Lung (tissue), 12 donors: Measurements from ENCODE around the gene DMRT1. TPM values are rescaled to one million over a fixed set of nuclear protein-coding genes. Genes with fewer than 3 reads are reported as not detected.
A peak's percentile ranks its signal among the peaks of the same experiment; 100 is the strongest.

Experiments used
- ATAC-seq: fragments of 200-7000 bp; cut with Tn5 transposase; one replicate; pipeline ENCODE4 v1.9.1; 2020; ENCODE audit warnings: moderate number of reproducible peaks; ENCODE audit not compliant: insufficient read depth, low FRiP score
- DNase-seq, 3 donors: peaks; one replicate each; pipeline ENCODE4 v3.0.0-alpha.2; 2013 to 2017
- H3K27ac ChIP-seq, 2 donors: one replicate each; pipeline ENCODE4 v1.5.1; 2013; ENCODE audit warnings: mild to moderate bottlenecking in 2 of 2, moderate library complexity in 2 of 2, control low read depth in 1 of 2, inconsistent platforms in 1 of 2, low read depth in 1 of 2, low read length in 1 of 2
- H3K27me3 ChIP-seq, 3 donors: one replicate each; pipeline ENCODE4 v1.5.1; 2013; ENCODE audit warnings: low read length in 2 of 3; ENCODE audit not compliant: control insufficient read depth in 3 of 3, insufficient read depth in 3 of 3
- H3K36me3 ChIP-seq, 4 donors: one replicate each; pipeline ENCODE4 v1.5.1; 2013; ENCODE audit warnings: low read length in 4 of 4, mild to moderate bottlenecking in 1 of 4, moderate library complexity in 1 of 4; ENCODE audit not compliant: control insufficient read depth in 4 of 4, insufficient read depth in 4 of 4
- H3K4me1 ChIP-seq, 5 donors: one replicate each; pipeline ENCODE4 v1.5.1; 2013; ENCODE audit warnings: low read length in 5 of 5, mild to moderate bottlenecking in 2 of 5, moderate library complexity in 1 of 5; ENCODE audit not compliant: control insufficient read depth in 5 of 5, insufficient read depth in 5 of 5
- H3K4me3 ChIP-seq: one replicate; pipeline ENCODE4 v1.5.1; 2013; ENCODE audit warnings: mild to moderate bottlenecking, control low read depth, moderate library complexity
- H3K9ac ChIP-seq, 2 donors: one replicate each; pipeline ENCODE4 v1.5.1; 2013; ENCODE audit warnings: low read length in 2 of 2, control low read depth in 1 of 2; ENCODE audit not compliant: insufficient read depth in 1 of 2
- H3K9me3 ChIP-seq, 4 donors: one replicate each; pipeline ENCODE4 v1.5.1; 2013; ENCODE audit warnings: low read length in 3 of 4, mild to moderate bottlenecking in 1 of 4, moderate library complexity in 1 of 4; ENCODE audit not compliant: control insufficient read depth in 4 of 4, insufficient read depth in 3 of 4
- CTCF ChIP-seq: IDR thresholded peaks from 2 replicates; pipeline ENCODE4 v1.5.1; 2012; ENCODE audit warnings: mild to moderate bottlenecking; ENCODE audit errors: control extremely low read depth, extremely low read depth
- WGBS, 2 donors: extraction: QIAGEN DNeasy Blood & Tissue Kit; methylation state at CpG; one replicate each; pipeline ENCODE4 v1.1.7; 2013; 5-methylcytosine and 5-hydroxymethylcytosine counted together
- polyA plus RNA-seq, 2 donors: library from polyadenylated mRNA; stranded (reverse); fragments of 200-250 nt; gene quantifications; one replicate each; pipeline ENCODE4 v1.2.1, GENCODE V29; 2013
- total RNA-seq, 2 donors: library from RNA; depleted of rRNA in 1 of 2; stranded (reverse); fragments of >200 nt in 1 of 2; gene quantifications; one replicate each; pipeline ENCODE4 v1.2.1, GENCODE V29; 2014 to 2021
- donor health status: control.
- donor health status: control.
- donor health status: Bipolar disorder and iron deficiency.
- donor health status: healthy.
- donor health status: DM: yes; HTN: yes; CAD: no.

DMRT1 gene
- total and polyA plus RNA-seq, 4 donors, result not detected

- Histone ChIP-seq H3K4me3 (no peak overlapping the region), H3K36me3 (no peaks in the 10 kb centered on the region), H3K9me3 (no peaks in the 10 kb centered on the region), H3K9ac (no peak overlapping the region), H3K4me1 (no peaks in the 10 kb centered on the region), H3K27me3 (peaks cover 0 to 49% (median 20%) of the 10 kb centered on the region in 3 donors), H3K27ac (no peak overlapping the region)
- TF ChIP-seq CTCF, result no peak
- DNase-seq, result no peak
- no peak for ATAC-seq
- WGBS, 2 donors, result 79 to 86% methylated on average over 3 of the region's 3 CpGs
Measured at GRCh38 chr9:947985-948384, 106.5 kb downstream of the DMRT1 start.

GRCh38 chr9:948497-948896, 107.0 kb downstream of the DMRT1 start:
- Histone ChIP-seq H3K9me3 (no peaks in the 10 kb centered on the region), H3K9ac (no peak overlapping the region), H3K4me3 (no peak overlapping the region), H3K4me1 (no peaks in the 10 kb centered on the region), H3K27me3 (peaks cover 0 to 44% (median 20%) of the 10 kb centered on the region in 3 donors), H3K27ac (no peak overlapping the region), H3K36me3 (no peaks in the 10 kb centered on the region)
- ATAC-seq, result peak; percentile 69
- no peak for TF ChIP-seq CTCF
- WGBS, 2 donors, result 71 to 84% methylated on average over 7 of the region's 7 CpGs
- peak; percentile 49 to 82 (median 53) for DNase-seq

GRCh38 chr9:950139-950538, 108.6 kb downstream of the DMRT1 start:
- Histone ChIP-seq H3K4me3 (no peak overlapping the region), H3K9me3 (no peaks in the 10 kb centered on the region), H3K4me1 (no peaks in the 10 kb centered on the region), H3K9ac (no peak overlapping the region), H3K27me3 (peaks cover 0 to 43% (median 29%) of the 10 kb centered on the region in 3 donors), H3K36me3 (no peaks in the 10 kb centered on the region), H3K27ac (no peak overlapping the region)
- 60 to 61% methylated on average over 1 of the region's 1 CpG for WGBS, 2 donors
- no peak for TF ChIP-seq CTCF
- no peak for ATAC-seq
- no peak for DNase-seq

- Histone ChIP-seq H3K36me3 (no peaks in the 10 kb centered on the region), H3K9ac (no peak overlapping the region), H3K4me1 (no peaks in the 10 kb centered on the region), H3K27ac (no peak overlapping the region), H3K27me3 (peaks cover 0 to 54% (median 30%) of the 10 kb centered on the region in 3 donors), H3K9me3 (no peaks in the 10 kb centered on the region), H3K4me3 (no peak overlapping the region)
- TF ChIP-seq CTCF, result no peak
- ATAC-seq (no peak), DNase-seq (no peak)
- 70 to 89% methylated on average over 4 of the region's 4 CpGs for WGBS, 2 donors
Measured at GRCh38 chr9:952546-952945, 111.0 kb downstream of the DMRT1 start.
